Esophagus muscularis mucosa (tissue), 4 donors: ENCODE measurements around the gene SEC61A1. TPM values are rescaled to one million over a fixed set of nuclear protein-coding genes. Genes with fewer than 3 reads are reported as not detected.
A peak's percentile ranks its signal among the peaks of the same experiment; 100 is the strongest.

Experiments used
- DNase-seq: peaks from one replicate; pipeline ENCODE4 v3.0.0-alpha.2; 2017; ENCODE audit errors: extremely low spot score
- H3K27ac ChIP-seq, 4 donors: fragments of 200-600 bp; sonication (generic); replicated peaks in 1 of 4; 1 replicate in 3 of 4; 2 replicates in 1 of 4; pipeline ENCODE4 v1.5.1; 2016 to 2019; ENCODE audit warnings: mild to moderate bottlenecking in 1 of 4
- H3K27me3 ChIP-seq, 4 donors: fragments of 200-600 bp; sonication (generic); one replicate each; pipeline versions ENCODE4 v1.5.1 to v1.6.0; 2016 to 2019
- H3K36me3 ChIP-seq, 4 donors: fragments of 200-600 bp; sonication (generic); one replicate each; pipeline ENCODE4 v1.5.1; 2016 to 2019
- H3K4me1 ChIP-seq, 4 donors: fragments of 200-600 bp; sonication (generic); one replicate each; pipeline ENCODE4 v1.5.1; 2016 to 2019
- H3K4me3 ChIP-seq, 4 donors: fragments of 200-600 bp; sonication (generic); 1 replicate in 2 of 4; 2 replicates in 2 of 4; pipeline ENCODE4 v1.5.1; 2016 to 2019; ENCODE audit warnings: mild to moderate bottlenecking in 4 of 4, moderate library complexity in 1 of 4
- H3K9me3 ChIP-seq, 4 donors: fragments of 200-600 bp; sonication (generic); 1 replicate in 3 of 4; 2 replicates in 1 of 4; pipeline ENCODE4 v1.5.1; 2016 to 2019
- EP300 ChIP-seq: sonication (generic); formaldehyde crosslinking; IDR thresholded peaks from one replicate; pipeline ENCODE4 v1.6.1; 2017; ENCODE audit warnings: antibody characterized with exemption
- POLR2A ChIP-seq: fragments of 450-650 bp; IDR thresholded peaks from one replicate; pipeline ENCODE4 v1.6.1; 2017; ENCODE audit warnings: antibody characterized with exemption, moderate library complexity, mild to moderate bottlenecking, low read depth
- POLR2AphosphoS5 ChIP-seq, 2 donors: sonication (generic); formaldehyde crosslinking; IDR thresholded peaks; one replicate each; pipeline ENCODE4 v1.6.1; 2017; ENCODE audit warnings: antibody characterized with exemption in 2 of 2
- WGBS: methylation state at CpG from one replicate; pipeline ENCODE4 v1.1.5; 2018; 5-methylcytosine and 5-hydroxymethylcytosine counted together
- intact Hi-C: fragments of 100-400 bp; cut with DNase I; formaldehyde crosslinking; loops from one replicate; pipeline ENCODE4 v1.15.1; 2023
- total RNA-seq, 4 donors: library from RNA; depleted of rRNA; stranded (reverse); fragments of >200 nt; gene quantifications; one replicate each; pipeline versions ENCODE4 v1.1.0 to v1.2.1, GENCODE V29; 2016
- TF ChIP-seq, protein P1 (sequence below), 3 experiments: fragments of 200-600 bp in 2 of 3; fragments of 450-650 bp in 1 of 3; sonication (generic) in 2 of 3; IDR thresholded peaks; one replicate each; pipeline ENCODE4 v1.5.1; 2017 to 2019; ENCODE audit warnings: antibody characterized with exemption in 3 of 3, mild to moderate bottlenecking in 2 of 3, moderate library complexity in 1 of 3

The SEC61A1 gene
- total RNA-seq, 4 donors from 2014 or later: 67.7 to 110 (median 89.6) TPM

DNA sequence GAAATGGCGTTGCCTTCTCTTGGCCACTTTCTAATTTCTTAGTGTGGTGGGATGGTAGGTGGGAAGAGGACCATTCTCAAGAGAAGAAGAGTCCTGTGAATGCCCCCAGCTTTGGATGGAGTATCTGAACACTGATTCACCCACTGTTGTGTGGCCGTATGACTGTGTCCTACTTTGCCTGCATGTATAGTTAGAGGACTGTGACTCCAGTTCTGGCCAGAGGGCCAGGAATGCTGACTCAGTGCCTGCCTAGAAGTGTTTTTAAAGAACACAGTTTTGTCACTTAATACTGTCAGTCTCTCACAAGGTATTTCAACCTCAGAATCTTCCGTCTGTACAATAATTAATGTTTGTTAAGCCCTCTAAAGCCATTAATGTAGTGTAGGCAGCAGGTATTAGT lies 2.1 kb downstream of the SEC61A1 start:
- WGBS: 52% methylated on average over 3 of the region's 3 CpGs
- TF ChIP-seq POLR2A: no peak
- no peak for TF ChIP-seq POLR2AphosphoS5 (IDR thresholded peaks at IDR 0.05)
- TF ChIP-seq EP300: no peak
- TF ChIP-seq, protein P1, sequence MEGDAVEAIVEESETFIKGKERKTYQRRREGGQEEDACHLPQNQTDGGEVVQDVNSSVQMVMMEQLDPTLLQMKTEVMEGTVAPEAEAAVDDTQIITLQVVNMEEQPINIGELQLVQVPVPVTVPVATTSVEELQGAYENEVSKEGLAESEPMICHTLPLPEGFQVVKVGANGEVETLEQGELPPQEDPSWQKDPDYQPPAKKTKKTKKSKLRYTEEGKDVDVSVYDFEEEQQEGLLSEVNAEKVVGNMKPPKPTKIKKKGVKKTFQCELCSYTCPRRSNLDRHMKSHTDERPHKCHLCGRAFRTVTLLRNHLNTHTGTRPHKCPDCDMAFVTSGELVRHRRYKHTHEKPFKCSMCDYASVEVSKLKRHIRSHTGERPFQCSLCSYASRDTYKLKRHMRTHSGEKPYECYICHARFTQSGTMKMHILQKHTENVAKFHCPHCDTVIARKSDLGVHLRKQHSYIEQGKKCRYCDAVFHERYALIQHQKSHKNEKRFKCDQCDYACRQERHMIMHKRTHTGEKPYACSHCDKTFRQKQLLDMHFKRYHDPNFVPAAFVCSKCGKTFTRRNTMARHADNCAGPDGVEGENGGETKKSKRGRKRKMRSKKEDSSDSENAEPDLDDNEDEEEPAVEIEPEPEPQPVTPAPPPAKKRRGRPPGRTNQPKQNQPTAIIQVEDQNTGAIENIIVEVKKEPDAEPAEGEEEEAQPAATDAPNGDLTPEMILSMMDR (IDR thresholded peaks at IDR 0.05): no peak

DNA sequence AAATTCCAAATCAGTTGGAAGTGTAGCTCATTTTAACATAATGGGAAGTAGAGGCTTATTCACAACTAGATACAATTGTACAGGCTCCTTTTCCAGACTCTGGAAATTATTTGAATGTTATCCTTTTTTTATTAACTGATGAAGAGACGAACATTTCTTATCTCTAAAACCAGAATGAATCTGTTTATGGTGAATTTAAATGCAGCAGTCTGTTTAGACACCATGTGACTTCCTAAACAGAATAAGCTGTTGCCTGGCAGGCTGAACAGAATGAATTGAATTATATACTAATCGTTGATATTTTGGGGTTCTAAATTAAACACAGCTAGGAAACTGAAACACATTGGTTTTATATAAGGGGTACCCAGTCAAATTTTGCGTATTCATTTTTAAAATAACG lies 4.0 kb downstream of the SEC61A1 start:
- no peak for DNase-seq
- Histone ChIP-seq H3K27ac (no peak overlapping the region), H3K4me3 (no peak overlapping the region), H3K9me3 (no peaks in the 10 kb centered on the region), H3K36me3 (peaks cover 39 to 71% (median 57%) of the 10 kb centered on the region in 4 donors), H3K27me3 (no peaks in the 10 kb centered on the region), H3K4me1 (peaks cover 31 to 39% (median 34%) of the 10 kb centered on the region in 4 donors)
- intact Hi-C loops: loop anchor here (10.0 kb wide), 1 partner anchor 381 kb away; the partner anchor contains the start of gene ABTB1
- 81% methylated on average over 4 of the region's 4 CpGs for WGBS
- TF ChIP-seq POLR2A: no peak
- TF ChIP-seq POLR2AphosphoS5 (IDR thresholded peaks at IDR 0.05): no peak
- TF ChIP-seq, protein P1 (IDR thresholded peaks at IDR 0.05): no peak
- no peak for TF ChIP-seq EP300

More for the DNA sequence above, 2.1 kb downstream of the SEC61A1 start:
- peak overlapping the region in 3 of 4 donors; percentile 10 to 99 (median 98) for H3K4me3 ChIP-seq
- no peak for DNase-seq
- intact Hi-C loops: loop anchor here (10.0 kb wide), 1 partner anchor 380 kb away; the partner anchor contains the start of gene ABTB1
- H3K36me3 ChIP-seq: peaks cover 20 to 52% (median 38%) of the 10 kb centered on the region in 4 donors
- peaks cover 37 to 40% (median 38%) of the 10 kb centered on the region in 4 donors for H3K4me1 ChIP-seq
- H3K9me3 ChIP-seq: no peaks in the 10 kb centered on the region
- no peaks in the 10 kb centered on the region for H3K27me3 ChIP-seq
- H3K27ac ChIP-seq: no peak overlapping the region

DNA sequence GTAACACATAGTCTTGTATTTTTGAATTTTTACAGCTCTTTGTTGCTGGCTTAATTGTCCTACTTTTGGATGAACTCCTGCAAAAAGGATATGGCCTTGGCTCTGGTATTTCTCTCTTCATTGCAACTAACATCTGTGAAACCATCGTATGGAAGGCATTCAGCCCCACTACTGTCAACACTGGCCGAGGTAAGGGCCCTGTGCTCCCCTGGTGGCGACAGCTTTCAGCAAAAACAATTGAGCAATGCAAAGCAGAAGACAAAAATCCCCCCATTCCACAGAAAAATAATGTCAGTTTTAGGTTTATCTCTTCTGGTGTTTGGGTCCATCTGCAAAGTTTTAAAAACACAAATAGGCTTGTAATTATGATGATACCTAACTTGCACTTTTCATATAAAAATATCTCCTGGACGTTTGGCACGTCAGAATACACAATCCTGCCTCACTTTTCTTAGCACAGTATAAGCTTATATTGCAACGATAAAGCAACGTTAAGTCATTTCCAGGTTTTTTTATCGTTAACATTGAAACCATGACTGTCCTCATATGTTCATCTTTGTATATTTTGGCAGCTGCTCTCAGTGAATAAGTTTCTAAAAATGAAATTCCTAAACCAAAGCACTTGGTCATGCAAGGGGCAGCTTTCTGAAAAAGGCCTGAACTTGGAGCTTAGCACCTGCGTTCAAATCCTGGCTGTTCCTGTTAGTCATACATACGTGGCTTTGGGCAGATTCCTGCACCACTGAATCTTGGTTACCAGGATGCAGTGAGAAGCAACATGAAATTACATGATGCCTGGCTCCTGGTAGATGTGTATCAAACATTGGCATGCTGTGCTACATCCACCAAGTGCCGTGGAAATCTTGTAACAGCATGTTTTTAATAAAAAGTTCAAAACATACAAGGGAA lies 8.5 kb downstream of the SEC61A1 start:
- H3K9me3 ChIP-seq: no peaks in the 10 kb centered on the region
- no peak overlapping the region for H3K27ac ChIP-seq
- intact Hi-C loops: no loop called here
- no peak for TF ChIP-seq POLR2AphosphoS5 (IDR thresholded peaks at IDR 0.05)
- TF ChIP-seq, protein P1 (IDR thresholded peaks at IDR 0.05): no peak
- H3K27me3 ChIP-seq: no peaks in the 10 kb centered on the region
- H3K36me3 ChIP-seq: peaks cover 83 to 100% (median 93%) of the 10 kb centered on the region in 4 donors
- DNase-seq: peak; percentile 72
- H3K4me3 ChIP-seq: no peak overlapping the region
- H3K4me1 ChIP-seq: peaks cover 0 to 10% (median 2%) of the 10 kb centered on the region in 4 donors
- WGBS: 76% methylated on average over 11 of the region's 11 CpGs

DNA sequence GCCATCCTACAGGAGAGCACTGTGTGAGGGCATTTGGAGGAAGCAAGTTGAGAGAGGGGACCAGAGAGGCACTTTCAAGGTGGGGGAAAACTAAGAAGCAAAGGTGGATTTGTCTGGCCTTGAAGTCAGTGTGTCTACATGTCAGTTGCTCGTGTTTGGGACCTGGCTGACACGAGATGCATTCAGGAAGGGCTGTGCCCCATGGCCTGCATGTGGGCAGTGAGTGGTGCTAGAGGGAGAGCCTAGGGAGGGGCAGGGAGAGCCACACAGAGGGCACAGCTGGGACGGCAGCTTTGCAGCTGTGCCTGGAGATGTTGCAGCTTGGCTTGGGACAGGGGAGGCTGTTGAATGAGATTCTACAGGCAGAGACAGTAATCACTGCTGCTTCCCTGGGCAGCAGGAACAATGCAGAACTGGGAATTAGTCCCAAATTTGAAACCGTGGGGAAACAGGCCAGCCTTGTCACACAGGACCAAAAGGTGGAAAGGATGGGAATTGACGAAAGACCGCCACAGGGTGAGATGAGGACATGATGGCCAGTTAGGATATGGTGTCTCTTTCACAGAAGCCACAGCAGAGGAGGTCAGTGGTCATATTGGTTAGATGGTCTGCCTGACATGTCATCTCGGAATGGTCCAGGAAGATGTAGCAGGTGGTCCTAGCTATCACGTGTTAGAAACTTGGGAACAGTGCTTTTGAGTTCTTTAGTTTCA lies 10.0 kb downstream of the SEC61A1 start:
- no peak overlapping the region for H3K27ac ChIP-seq
- no peaks in the 10 kb centered on the region for H3K9me3 ChIP-seq
- no peak overlapping the region for H3K4me3 ChIP-seq
- no peaks in the 10 kb centered on the region for H3K27me3 ChIP-seq
- peak; percentile 64 for DNase-seq
- 65% methylated on average over 8 of the region's 8 CpGs for WGBS
- intact Hi-C loops: no loop called here
- H3K36me3 ChIP-seq: peaks cover 94 to 100% (median 96%) of the 10 kb centered on the region in 4 donors
- no peak for TF ChIP-seq POLR2AphosphoS5 (IDR thresholded peaks at IDR 0.05)
- TF ChIP-seq, protein P1 (IDR thresholded peaks at IDR 0.05): no peak
- TF ChIP-seq POLR2A: no peak
- TF ChIP-seq EP300: no peak
- peaks cover 0 to 8% (median 0%) of the 10 kb centered on the region in 4 donors for H3K4me1 ChIP-seq
